Activated CD4-positive, alpha-beta T cell treated with anti-CD3 and anti-CD28 coated beads, Interleukin-10, Interleukin-2, amounts not matched to agents 100 ng/mL and 50 ng/mL, durations not matched to agents 16 hours and 8 hours (primary cell): ENCODE data around the gene CTSH.

ENCODE experiments used
- DNase-seq: peaks from one replicate; pipeline ENCODE4 v3.0.0-alpha.2; 2020

CTSH gene

GRCh38 chr15:78977591-78978347 lies 32.9 kb upstream of the CTSH start:
- no peak for DNase-seq

GRCh38 chr15:78977091-78977571 lies 32.3 kb upstream of the CTSH start:
- DNase-seq: peak; percentile 19

- no peak for DNase-seq
Measured at GRCh38 chr15:78976691-78977090, 31.8 kb upstream of the CTSH start.

GRCh38 chr15:78974272-78974918 lies 29.5 kb upstream of the CTSH start:
- DNase-seq: no peak

GRCh38 chr15:78969687-78970349 lies 25.0 kb upstream of the CTSH start:
- no peak for DNase-seq

- DNase-seq: no peak
Measured at GRCh38 chr15:78968539-78969271, 23.9 kb upstream of the CTSH start.

- no peak for DNase-seq
Measured at GRCh38 chr15:78968114-78968513, 23.3 kb upstream of the CTSH start.

- no peak for DNase-seq
Measured at GRCh38 chr15:78960308-78960707, 15.5 kb upstream of the CTSH start.

GRCh38 chr15:78959360-78959759 lies 14.5 kb upstream of the CTSH start:
- DNase-seq: no peak

GRCh38 chr15:78957416-78958093 lies 12.7 kb upstream of the CTSH start:
- no peak for DNase-seq

GRCh38 chr15:78956937-78957336 lies 12.1 kb upstream of the CTSH start:
- no peak for DNase-seq

- no peak for DNase-seq
Measured at GRCh38 chr15:78955355-78955754, 10.5 kb upstream of the CTSH start.

- DNase-seq: no peak
Measured at GRCh38 chr15:78951841-78952238, 7.0 kb upstream of the CTSH start.

GRCh38 chr15:78950902-78951840 lies 6.3 kb upstream of the CTSH start:
- peak; percentile 13 for DNase-seq

- no peak for DNase-seq
Measured at GRCh38 chr15:78950343-78950742, 5.5 kb upstream of the CTSH start.

GRCh38 chr15:78949461-78949860 lies 4.6 kb upstream of the CTSH start:
- DNase-seq: no peak

GRCh38 chr15:78947506-78947905 lies 2.7 kb upstream of the CTSH start:
- DNase-seq: no peak

- DNase-seq: no peak
Measured at GRCh38 chr15:78946493-78946892, 1.6 kb upstream of the CTSH start.

- no peak for DNase-seq
Measured at GRCh38 chr15:78944202-78944625, 632 bp downstream of the CTSH start.

- no peak for DNase-seq
Measured at GRCh38 chr15:78943692-78944091, 1.2 kb downstream of the CTSH start.

GRCh38 chr15:78942741-78943140 lies 2.1 kb downstream of the CTSH start:
- DNase-seq: no peak
